GM18870 (cell line): ENCODE results near the gene SLF2.

Source experiments
- ATAC-seq: cut with Tn5 transposase; IDR thresholded peaks from one replicate; pipeline ENCODE4 v1.9.1; 2021; ENCODE audit warnings: moderate library complexity; ENCODE audit not compliant: unreplicated experiment

Gene SLF2

DNA sequence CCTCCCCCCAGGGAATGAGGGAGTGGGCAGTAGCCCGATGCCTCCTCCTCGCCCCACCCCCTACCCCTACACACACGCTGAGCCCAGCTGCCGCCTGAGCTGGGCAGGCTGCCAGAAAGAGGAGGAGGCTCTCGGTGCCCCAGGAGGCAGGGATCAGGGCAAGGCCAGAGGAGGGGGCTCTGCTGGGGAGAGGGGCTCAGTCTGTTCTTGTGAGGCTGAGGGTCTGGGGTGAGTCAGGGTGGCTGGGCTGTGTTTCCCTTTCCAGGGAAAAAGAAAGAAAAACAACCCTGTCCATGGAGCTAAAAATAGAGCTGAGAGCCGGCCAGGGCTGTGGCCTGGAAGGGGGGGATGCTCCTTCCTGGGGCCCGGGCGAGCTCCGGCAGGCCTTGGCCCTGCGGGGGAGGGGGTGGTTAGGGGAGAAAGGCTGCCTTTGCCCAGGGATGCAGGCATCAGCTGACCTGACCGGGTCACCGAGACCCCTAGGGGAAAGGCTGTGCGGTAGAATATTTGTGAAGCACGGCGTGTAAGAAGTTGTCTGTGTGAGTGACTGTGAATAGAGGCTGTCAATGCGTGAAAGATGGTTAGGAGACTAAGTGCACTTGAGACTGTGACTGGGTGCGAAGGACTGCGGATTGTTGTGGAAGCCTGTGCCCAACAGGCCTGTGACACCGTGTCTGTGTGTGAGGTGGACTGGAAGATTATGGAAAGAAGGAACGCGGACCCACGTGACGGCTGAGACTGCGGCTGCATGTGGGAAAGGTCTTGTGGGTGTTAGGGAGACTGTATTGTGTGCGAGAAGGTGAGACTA is 85.6 kb downstream of the SLF2 start:
- ATAC-seq = no peak

DNA sequence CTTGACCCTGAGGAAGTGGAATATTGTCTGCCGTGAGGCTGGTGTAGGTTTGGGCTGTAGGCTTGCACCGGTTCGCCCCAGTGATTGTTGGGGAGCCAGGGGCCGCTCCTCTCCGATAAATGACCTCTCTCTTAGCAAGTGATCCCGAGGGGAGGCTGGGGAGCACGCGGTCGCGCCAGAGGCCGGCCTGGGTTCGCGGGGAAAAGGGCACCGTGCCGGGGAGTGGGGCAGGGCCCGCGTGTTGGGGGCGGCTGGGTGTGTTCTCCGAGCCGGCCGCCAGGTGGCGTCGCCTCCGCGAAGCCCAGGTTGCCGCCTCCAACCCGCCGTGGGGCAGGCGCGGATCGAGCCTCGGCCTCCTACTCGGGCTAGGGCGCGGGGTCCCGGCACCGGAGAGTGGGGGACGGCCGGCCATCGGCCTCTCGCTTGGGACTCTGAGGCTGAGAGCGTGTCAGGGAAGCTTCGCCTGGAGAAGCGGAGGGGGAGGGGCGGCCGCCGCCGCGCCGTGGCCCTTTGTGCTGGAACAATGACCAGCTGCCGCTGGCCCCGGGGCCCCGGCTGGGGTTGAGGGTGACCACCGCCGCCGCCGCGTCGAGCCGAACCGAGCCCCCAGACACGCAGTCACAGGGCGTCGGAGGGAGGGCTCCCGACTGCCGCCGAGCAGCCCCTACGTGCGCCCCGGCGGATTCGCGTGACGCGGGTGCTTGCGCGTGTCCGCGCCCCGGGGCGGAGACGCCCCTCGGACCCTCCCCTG is 86.4 kb downstream of the SLF2 start:
- no peak for ATAC-seq

DNA sequence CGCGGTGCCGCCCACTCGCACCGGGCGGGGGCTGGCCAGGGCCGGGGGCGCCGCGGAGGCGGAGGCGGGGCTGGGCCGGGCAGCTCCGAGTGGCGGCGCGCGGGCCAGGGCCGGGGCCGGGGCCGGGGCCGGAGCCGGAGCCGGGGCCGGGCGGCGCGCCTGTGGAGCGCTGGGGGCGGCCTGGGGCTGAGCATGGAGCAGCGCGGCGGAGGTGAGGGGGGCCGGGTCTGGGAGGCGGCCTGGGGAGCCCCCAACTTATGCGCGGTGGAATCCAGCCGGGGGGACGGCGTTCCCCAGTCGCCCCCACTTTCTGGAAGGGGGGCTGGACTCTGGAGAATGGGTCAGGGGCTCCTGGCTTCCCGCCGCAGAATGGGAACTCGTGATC is 87.0 kb downstream of the SLF2 start, which contains the start of gene LZTS2:
Gene LZTS2, plus strand, starts transcription at position 67 of the 385 bp plus-strand sequence. CDS start 2,731 bp downstream, outside the sequence.
- no peak for ATAC-seq

DNA sequence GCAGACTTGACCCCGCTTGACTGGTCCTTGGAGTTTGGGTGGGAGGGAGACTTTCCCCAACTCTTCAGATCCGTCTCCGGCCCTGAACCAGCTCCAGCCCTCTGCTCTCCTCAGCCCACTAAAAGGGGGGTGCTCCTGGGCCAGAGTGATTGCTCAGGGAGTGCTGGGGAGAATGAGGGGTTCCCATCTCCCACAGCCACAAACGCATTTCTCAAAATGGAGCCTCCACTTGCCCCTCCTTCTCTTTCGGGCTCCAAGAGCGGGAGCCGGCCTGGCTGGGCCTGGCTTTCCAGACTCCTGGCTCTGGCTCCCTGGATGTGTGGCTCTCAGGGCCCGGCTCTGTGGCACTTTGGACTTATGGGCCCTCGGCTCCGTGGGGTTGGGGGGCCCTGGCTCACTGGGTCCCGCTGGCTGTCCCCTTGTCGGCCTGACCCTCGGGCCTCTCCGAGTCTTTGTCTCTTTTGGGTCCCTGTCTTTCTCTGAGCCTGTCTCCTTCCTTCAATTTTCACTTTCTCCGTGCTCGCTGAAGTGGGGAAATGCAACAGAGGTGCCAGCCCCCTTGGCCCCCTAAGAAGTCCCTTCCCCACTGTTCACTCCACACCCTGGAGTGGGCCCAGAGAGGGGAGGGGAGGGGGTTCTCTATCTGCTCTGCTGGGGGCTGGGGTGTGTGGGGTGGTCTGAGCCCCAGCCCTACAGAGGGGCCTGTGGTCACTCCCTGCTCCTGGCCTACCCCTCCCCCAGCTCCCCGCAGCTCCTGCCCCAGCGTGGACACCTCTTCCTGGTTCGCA is 87.6 kb downstream of the SLF2 start:
- ATAC-seq = no peak

DNA sequence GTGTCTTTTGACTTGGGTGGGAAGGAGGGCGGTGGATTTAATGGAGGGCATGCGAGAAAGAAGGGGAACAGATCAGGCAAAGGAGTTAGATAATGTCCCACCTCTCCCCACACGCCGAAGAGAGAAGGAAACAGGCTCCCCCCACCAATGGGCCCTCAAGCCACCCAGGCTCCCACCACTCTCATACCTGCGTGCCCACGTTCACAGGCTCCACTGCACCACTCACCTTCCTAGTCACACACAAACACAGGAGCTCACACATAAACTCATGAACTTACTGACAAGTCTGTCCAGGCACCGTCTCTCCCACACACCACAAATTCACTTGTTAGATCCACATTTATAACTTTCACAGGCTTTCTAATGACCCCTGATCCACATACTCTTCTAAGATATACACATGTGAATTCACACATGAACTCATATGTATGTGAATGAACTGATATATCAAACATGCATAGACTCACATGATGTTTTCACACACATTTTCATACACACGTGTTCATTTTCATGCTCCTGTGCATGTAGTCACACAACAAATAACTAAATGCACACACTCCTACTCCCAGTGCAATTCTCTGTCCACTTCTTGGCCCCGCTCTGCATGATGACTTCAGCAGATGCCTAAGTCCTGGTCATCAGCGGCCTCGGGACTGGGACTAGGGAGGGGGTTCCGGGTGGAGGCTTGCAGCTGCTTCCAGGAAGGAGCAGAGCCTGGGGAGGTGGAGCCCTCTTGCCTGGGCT is 88.3 kb downstream of the SLF2 start:
- no peak for ATAC-seq

DNA sequence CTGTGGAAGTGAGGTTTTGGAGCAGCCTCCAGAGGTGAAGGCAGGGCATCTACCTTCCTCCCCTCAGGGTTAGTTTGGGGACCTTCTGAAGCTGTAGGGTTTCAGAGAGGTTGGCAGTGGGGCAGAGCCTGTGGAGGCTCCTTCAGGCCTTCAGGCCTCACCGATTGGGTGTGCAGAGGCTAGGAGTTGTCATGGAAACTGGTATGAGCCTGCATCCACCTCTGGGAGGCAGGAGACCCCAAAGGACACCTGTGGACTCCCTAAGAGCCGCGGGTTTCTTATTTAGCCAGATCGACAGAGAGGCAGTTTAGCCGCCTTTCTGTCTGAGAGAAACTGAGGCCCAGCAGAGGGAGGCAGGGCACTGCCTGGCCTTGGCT is 88.9 kb downstream of the SLF2 start:
- ATAC-seq = no peak

DNA sequence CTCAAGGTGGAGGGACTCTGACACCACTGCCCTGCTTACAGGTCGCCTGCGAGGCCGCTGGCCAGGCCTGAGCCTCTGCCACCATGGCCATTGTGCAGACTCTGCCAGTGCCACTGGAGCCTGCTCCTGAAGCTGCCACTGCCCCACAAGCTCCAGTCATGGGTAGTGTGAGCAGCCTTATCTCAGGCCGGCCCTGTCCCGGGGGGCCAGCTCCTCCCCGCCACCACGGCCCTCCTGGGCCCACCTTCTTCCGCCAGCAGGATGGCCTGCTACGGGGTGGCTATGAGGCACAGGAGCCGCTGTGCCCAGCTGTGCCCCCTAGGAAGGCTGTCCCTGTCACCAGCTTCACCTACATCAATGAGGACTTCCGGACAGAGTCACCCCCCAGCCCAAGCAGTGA is 89.7 kb downstream of the SLF2 start:
- ATAC-seq = no peak

DNA sequence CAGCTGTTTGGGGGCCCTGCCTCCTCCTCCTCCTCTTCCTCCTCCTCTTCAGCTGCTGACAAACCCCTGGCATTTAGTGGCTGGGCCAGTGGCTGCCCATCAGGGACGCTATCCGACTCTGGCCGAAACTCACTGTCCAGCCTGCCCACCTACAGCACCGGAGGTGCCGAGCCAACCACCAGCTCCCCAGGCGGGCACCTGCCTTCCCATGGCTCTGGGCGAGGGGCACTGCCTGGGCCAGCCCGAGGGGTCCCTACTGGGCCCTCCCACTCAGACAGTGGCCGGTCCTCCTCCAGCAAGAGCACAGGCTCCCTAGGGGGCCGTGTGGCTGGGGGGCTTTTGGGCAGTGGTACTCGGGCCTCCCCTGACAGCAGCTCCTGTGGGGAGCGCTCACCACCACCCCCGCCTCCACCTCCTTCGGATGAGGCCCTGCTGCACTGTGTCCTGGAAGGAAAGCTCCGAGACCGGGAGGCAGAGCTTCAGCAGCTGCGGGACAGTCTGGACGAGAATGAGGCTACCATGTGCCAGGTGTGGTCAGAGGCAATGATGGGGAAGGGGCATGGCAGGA is 91.0 kb downstream of the SLF2 start:
- ATAC-seq = no peak

DNA sequence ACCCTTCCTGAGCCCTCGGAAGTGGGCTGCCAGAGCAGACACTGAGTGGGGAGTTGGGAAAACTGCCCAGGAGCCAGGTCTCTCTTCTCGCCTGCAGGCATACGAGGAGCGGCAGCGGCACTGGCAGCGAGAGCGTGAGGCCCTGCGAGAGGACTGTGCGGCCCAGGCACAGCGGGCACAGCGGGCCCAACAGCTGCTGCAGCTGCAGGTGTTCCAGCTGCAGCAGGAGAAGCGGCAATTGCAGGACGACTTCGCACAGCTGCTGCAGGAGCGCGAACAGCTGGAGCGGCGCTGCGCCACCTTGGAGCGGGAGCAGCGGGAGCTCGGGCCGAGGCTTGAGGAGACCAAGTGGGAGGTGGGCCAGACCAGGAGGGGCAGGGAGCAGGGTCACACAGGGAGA is 92.6 kb downstream of the SLF2 start:
- ATAC-seq = no peak

DNA sequence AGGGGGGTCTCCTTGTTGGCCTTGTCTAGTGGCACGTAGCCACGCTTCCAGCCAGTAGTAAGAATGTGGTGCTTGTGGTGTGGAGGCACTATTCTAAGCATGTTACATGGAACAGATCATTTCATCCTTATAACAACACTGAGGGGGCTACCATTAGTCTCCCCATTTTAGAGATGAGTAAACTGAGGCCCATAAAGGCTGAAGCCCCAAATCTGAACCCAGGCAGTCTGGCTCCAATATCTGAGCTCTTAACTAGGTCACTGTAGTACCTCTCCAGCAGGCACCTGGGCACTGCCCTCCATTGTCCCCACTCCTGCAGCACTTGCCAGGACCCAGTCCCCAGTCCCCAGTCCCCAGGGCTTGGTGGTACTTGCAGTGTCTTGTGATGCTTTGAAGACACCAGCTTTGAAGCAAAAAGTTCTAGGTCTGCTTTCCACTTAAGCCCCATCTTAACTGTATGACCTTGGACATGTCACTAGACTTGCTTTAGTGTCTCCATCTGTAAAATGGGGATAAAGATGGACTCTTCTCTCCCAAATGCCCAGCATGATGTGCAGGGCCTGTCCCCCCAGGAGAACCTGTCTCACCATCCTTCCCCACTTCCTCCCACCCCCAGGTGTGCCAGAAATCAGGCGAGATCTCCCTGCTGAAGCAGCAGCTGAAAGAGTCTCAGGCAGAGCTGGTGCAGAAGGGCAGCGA is 93.3 kb downstream of the SLF2 start:
- no peak for ATAC-seq

DNA sequence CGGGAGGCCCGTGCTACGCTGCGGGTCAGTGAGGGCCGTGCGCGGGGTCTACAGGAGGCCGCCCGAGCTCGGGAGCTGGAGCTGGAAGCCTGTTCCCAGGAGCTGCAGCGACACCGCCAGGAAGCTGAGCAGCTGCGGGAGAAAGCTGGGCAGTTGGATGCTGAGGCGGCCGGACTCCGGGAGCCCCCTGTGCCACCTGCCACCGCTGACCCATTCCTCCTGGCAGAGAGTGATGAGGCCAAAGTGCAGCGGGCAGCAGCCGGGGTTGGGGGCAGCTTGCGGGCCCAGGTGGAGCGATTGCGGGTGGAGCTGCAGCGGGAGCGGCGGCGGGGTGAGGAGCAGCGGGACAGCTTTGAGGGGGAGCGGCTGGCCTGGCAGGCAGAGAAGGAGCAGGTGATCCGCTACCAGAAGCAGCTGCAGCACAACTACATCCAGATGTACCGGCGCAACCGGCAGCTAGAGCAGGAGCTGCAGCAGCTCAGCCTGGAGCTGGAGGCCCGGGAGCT is 93.9 kb downstream of the SLF2 start:
- no peak for ATAC-seq

DNA sequence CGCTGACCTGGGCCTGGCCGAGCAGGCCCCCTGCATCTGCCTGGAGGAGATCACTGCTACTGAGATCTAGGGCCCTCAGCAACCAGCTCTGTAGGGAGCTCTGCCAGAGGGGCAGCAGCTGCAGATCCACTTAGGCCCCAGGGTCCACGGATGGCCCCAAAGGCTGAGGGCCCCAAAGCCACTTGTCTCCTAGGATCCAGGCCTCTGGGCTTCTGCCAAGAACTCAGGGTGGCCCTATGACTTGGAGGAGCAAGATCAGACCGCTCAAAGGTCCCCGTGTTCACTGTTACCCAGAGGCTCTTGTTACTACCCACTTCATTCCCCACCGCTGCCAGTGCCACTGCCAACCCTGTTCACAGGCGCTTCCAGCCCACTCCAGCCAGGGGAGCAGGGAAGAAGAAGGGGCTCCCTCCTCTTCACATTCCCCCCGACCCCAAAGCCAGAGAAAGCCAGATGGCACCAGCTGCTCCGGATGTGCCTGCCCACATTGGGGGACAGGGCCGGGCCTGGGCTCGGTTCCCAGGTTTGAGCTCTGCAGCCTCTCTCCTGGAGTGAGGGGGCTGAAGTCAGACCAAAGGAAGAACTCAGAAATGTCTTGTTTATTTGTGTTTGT is 94.4 kb downstream of the SLF2 start:
- ATAC-seq = no peak

DNA sequence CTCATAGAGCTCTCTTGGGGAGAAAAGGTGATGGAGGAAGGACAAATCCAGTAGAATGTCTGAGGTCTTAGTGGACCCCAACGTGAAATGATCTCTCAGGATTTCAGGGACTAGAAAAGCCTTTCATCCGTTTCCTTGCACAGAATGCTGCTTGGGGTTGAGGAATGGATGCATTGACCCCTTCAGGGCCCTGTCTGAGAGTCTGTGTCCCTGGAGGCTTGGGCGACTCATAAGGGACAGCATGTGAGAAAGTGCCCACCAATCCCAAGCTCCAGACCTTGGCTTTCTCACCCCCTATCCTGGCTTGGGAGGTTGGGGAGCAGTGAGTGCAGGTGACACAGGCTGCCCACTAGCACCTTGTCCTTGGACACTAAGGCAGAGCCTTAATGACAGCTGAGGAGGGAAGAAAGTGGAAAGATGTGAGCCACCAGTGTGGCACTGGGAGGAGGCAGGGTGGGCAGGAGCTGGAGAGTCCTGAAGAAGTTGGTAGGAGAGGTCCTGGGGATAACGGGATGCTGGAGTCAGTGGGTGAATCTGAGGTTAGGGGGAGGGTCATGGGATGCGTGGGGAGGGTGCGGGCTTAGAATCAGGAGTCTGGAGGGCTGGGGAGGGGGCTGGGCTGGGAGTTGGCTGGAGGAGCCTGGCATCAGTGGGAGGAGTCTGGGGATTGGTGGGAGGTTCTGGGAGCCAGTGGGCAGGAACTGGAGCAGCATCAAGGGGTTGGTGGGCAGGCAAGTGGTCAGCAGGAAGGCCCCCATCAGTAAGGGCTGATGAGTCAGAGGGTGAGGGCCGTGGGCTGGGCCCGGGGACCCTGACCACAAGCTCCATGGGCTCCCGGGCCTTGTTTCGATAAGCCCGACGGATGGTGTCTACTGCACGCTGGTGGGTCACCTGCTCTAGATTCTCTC is 95.4 kb downstream of the SLF2 start:
- ATAC-seq = no peak

DNA sequence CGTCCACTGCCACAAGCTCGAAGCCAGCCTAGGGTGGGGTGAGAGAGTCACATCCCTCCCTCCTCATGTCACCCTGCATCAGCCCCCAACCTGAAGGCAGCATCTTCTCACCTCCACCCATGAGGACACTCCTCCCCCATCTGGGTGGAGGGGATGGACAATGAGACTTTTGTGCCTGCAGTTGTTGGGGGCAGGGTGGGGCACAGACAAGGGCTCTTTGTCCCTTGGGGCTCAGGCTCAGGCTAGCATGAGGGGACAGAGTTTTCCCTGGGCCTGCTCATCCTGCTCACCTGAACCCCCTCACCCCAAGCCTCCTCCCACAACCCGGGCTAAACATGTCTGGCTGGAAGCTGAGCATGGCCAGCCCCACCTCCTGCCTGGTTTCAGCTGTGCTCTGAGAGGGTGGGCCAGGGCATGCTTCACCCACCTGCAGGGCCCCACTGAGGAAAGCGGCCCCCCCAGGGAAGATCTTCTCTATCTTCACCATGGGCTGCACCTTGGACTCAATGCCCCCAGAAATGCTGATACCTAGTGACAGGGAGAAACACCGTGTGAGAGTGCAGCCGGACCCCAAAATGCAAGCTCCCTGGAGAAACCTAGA is 96.2 kb downstream of the SLF2 start:
- no peak for ATAC-seq

DNA sequence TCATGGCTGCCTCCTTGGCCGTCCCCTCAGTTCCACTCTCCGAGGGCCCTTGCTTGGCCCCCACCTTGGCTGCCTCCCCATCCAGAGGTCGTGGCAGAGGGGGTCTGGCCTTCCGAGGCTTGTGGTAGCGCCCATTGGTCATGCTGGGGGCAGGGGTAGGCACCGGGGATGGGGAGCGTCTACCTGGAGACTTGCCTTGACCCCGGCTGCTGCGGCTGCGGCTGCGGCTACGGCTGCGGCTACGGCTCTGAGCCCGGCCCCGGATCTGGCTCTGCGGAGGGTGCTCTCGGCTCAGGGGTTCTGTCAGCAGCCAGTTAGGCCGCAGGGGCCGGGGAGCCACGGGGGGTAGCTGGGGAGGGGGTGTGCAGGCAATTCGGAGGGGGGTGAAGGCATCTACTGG is 97.6 kb downstream of the SLF2 start:
- ATAC-seq = no peak

DNA sequence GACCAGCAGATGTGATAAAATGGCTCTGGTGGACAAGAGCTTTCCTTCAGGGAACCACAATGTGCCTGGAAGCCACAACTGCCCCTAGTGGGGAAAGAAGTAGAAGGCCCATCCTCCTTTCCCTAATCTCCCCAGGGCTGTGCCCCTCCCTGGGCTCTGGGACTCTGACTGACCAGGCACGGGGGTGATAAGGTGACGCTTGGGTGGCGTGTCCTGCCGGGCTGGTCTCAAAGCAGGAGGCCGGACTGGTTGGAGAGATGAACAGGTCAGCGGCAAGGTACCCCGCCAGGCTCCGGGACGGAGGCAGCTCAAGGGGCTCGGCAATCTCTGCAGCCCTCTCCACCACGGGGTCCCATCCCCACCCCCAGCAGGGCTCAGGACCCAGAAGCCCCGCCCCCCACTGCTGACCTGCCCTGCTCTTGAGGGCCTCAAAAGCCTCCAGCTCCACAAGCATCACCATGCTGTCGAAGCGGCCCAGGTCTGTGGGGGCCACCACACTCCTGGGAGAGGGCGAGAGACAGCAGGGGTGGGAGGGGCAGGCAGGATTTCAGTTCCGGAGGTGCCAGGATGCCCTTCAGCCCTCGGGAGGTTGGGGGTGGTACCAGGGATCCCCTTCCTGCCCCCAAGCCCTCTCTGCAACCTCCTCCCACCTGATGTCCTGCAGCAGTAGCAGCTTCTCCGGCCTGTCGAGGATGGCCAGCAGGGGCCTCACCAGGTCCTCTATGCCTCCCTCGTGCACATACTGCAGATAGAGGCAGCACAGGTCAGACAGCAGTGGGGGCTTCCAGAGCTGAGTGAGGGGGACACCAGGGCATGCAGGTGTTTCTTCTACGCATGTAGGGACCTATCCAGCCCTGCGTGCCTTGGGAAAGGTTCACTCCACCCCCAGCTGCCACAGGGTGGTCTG is 99.0 kb downstream of the SLF2 start:
- no peak for ATAC-seq
